Body of pancreas (tissue), 4 donors: ENCODE results near the gene SIGLEC12.
"Not testable (repeated sequence)": the region's sequence is repeated elsewhere in the genome, so short reads cannot be mapped to it uniquely, and the experiment has no call there.

Experiments
- POLR2A ChIP-seq, 3 donors: fragments of 450-650 bp; IDR thresholded peaks; one replicate each; pipeline ENCODE4 v1.6.1; 2016; ENCODE audit warnings: antibody characterized with exemption in 3 of 3, mild to moderate bottlenecking in 2 of 3
- TF ChIP-seq, protein P1 (sequence below), 7 experiments: fragments of 450-650 bp in 4 of 7; fragments of 200-600 bp in 3 of 7; sonication (generic) in 3 of 7; IDR thresholded peaks; one replicate each; pipeline ENCODE4 v1.5.1; 2016 to 2019; ENCODE audit warnings: antibody characterized with exemption in 7 of 7

DNA sequence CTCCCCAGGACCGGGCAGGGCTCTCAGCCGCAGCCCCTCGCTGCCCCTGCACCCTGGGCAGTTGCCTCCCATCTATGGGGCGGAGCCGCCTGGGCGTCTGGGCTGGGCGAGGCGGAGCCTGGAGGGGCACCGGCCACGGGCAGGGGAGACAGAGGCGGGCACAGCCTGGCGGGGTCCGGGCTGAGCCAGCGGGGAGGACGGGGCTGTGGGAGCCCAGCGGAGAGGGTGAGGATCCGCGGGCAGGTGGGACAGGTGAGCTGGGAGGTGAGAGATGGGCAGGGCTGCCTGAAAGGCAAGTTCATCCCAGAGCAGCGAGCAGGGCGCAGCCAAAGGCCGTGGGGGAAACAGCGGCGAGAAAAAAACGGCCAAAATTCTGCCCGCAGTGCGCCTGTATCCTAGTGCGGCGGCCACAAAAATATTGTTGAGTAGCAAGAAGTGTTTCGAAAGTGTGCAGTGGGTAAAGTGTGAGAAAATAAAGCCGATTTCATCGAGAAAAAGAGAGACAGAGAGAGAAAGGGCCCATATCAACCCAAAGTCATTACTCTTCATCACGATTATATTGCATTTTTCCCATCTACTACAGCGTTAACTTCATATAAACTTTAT, 37.5 kb downstream of the SIGLEC12 start:
- TF ChIP-seq, protein P1, sequence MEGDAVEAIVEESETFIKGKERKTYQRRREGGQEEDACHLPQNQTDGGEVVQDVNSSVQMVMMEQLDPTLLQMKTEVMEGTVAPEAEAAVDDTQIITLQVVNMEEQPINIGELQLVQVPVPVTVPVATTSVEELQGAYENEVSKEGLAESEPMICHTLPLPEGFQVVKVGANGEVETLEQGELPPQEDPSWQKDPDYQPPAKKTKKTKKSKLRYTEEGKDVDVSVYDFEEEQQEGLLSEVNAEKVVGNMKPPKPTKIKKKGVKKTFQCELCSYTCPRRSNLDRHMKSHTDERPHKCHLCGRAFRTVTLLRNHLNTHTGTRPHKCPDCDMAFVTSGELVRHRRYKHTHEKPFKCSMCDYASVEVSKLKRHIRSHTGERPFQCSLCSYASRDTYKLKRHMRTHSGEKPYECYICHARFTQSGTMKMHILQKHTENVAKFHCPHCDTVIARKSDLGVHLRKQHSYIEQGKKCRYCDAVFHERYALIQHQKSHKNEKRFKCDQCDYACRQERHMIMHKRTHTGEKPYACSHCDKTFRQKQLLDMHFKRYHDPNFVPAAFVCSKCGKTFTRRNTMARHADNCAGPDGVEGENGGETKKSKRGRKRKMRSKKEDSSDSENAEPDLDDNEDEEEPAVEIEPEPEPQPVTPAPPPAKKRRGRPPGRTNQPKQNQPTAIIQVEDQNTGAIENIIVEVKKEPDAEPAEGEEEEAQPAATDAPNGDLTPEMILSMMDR (IDR thresholded peaks at IDR 0.05), result not testable (repeated sequence)
- not testable (repeated sequence) for TF ChIP-seq POLR2A (IDR thresholded peaks at IDR 0.05)
